ENCODE measurements around the gene NRIP1. TPM values are rescaled to one million over a fixed set of nuclear protein-coding genes. Genes with fewer than 3 reads are reported as not detected.

The NRIP1 gene
- total and polyA plus RNA-seq, 2 donors (not counting 3 experiments of a cell fraction or from before 2014, with no cell fraction given), result 2.8 to 24.0 TPM

GRCh38 chr21:14943616-14944015 is 121.2 kb downstream of the NRIP1 start:
- no peak for FAIRE-seq

More at GRCh38 chr21:14943616-14944015, 121.2 kb downstream of the NRIP1 start:
- no peaks in the 10 kb centered on the region for H3K4me1 ChIP-seq (ENCODE audit: control insufficient read depth, extremely low read depth, insufficient read depth, low read length)
- POLR2A ChIA-PET, result no interaction called here
- no TSS peak for BruUV-seq (replicated peaks)
- H3K9ac ChIP-seq (replicated peaks; ENCODE audit: extremely low read depth, insufficient read depth, low read length), result no peak overlapping the region
- no peak for DNase-seq (ENCODE audit: low read depth, low spot score)
- no peak overlapping the region for H3K27ac ChIP-seq (ENCODE audit: insufficient read depth, low read depth, low read length)
- H3K79me2 ChIP-seq (ENCODE audit: control insufficient read depth, insufficient read depth, low read length), result no peaks in the 10 kb centered on the region
- H3K27me3 ChIP-seq (ENCODE audit: control insufficient read depth in 2 of 2, insufficient read depth in 2 of 2, low read length in 2 of 2), result no peaks in the 10 kb centered on the region
- H4K20me1 ChIP-seq (replicated peaks; ENCODE audit: control insufficient read depth, extremely low read depth, insufficient read depth, low read length), result no peaks in the 10 kb centered on the region
- H3K4me2 ChIP-seq (ENCODE audit: insufficient read depth, low read length), result no peak overlapping the region
- no peaks in the 10 kb centered on the region for H3K9me1 ChIP-seq (replicated peaks; ENCODE audit: control insufficient read depth, extremely low read depth, insufficient read depth, low read length)
- no peak overlapping the region for H2AFZ ChIP-seq (ENCODE audit: low read depth, low read length)
- H3K36me3 ChIP-seq (ENCODE audit: control insufficient read depth in 2 of 2, extremely low read depth in 1 of 2, insufficient read depth in 2 of 2, low read length in 2 of 2), result no peaks in the 10 kb centered on the region
- TF ChIP-seq EZH2 (IDR thresholded peaks at IDR 0.05; ENCODE audit: borderline replicate concordance, low read depth, low read length, severe bottlenecking), result no peak
- no peak for TF ChIP-seq MYC (IDR thresholded peaks at IDR 0.05; ENCODE audit: low read depth, low read length)
- no peak for TF ChIP-seq POLR2A (IDR thresholded peaks at IDR 0.05; ENCODE audit: low read depth, low read length)
- TF ChIP-seq POLR2AphosphoS5 (IDR thresholded peaks at IDR 0.05; ENCODE audit: insufficient read depth, low read depth, low read length), result no peak
- no peak for TF ChIP-seq FOS (IDR thresholded peaks at IDR 0.05; ENCODE audit: borderline replicate concordance, insufficient read depth, low read length)
- TF ChIP-seq CTCF (IDR thresholded peaks at IDR 0.05; ENCODE audit: extremely low read depth in 1 of 2, insufficient read depth in 1 of 2, low read depth in 1 of 2, low read length in 2 of 2), result no peak
- TF ChIP-seq, protein P1, sequence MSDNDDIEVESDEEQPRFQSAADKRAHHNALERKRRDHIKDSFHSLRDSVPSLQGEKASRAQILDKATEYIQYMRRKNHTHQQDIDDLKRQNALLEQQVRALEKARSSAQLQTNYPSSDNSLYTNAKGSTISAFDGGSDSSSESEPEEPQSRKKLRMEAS (IDR thresholded peaks at IDR 0.05; ENCODE audit: insufficient read depth, insufficient read length), result no peak
- TF ChIP-seq GATA2 (IDR thresholded peaks at IDR 0.05; ENCODE audit: insufficient read depth, insufficient read length, low read depth, low read length), result no peak
- TF ChIP-seq JUN (IDR thresholded peaks at IDR 0.05; ENCODE audit: borderline replicate concordance, insufficient read depth, insufficient read length, low read depth), result no peak
- H3K9me3 ChIP-seq (replicated peaks; ENCODE audit: control insufficient read depth, insufficient read depth, low read length), result no peaks in the 10 kb centered on the region
- CTCF ChIA-PET, result interaction anchor here (1.0 kb wide), 1 partner anchor 79 kb away, joined by 4 read pairs; no protein-coding TSS in a partner anchor
- intact Hi-C loops (cut with micrococcal nuclease) (no loop called here), dilution Hi-C loops (cut with MboI; ENCODE audit: extremely low pct_ligation_motif_present, low sequenced_read_pairs) (no loop called here)
- H3K4me3 ChIP-seq (replicated peaks in 1 of 3; ENCODE audit: insufficient read depth in 1 of 3, low read depth in 1 of 3, low read length in 3 of 3), result no peak overlapping the region

Data from endothelial cell of umbilical vein (primary cell).